NK-92 (cell line): ENCODE measurements around the gene AMPD3.

Source experiments
- DNase-seq: peaks from one replicate; lab custom pipeline; 2025; ENCODE audit not compliant: unreplicated experiment; lab: John Stamatoyannopoulos, UW

The AMPD3 gene

GRCh38 chr11:10486161-10486840 lies 31.2 kb downstream of the AMPD3 start:
- no peak for DNase-seq

GRCh38 chr11:10487002-10487647 lies 32.1 kb downstream of the AMPD3 start:
- DNase-seq, result no peak

- no peak for DNase-seq
Measured at GRCh38 chr11:10488121-10488933, 33.3 kb downstream of the AMPD3 start.

GRCh38 chr11:10488934-10489691 lies 34.0 kb downstream of the AMPD3 start:
- DNase-seq, result no peak

- DNase-seq, result no peak
Measured at GRCh38 chr11:10490032-10490397, 35.0 kb downstream of the AMPD3 start.

GRCh38 chr11:10490398-10491241 lies 35.6 kb downstream of the AMPD3 start:
- DNase-seq, result no peak

GRCh38 chr11:10492084-10492483 lies 37.0 kb downstream of the AMPD3 start:
- no peak for DNase-seq

- DNase-seq, result no peak
Measured at GRCh38 chr11:10493041-10493663, 38.1 kb downstream of the AMPD3 start.

- no peak for DNase-seq
Measured at GRCh38 chr11:10494636-10495463, 39.8 kb downstream of the AMPD3 start.

- DNase-seq, result no peak
Measured at GRCh38 chr11:10495464-10495786, 40.4 kb downstream of the AMPD3 start.

- DNase-seq, result no peak
Measured at GRCh38 chr11:10496296-10496936, 41.4 kb downstream of the AMPD3 start.

- DNase-seq, result no peak
Measured at GRCh38 chr11:10497371-10498021, 42.4 kb downstream of the AMPD3 start.

- DNase-seq, result no peak
Measured at GRCh38 chr11:10498022-10498400, 42.9 kb downstream of the AMPD3 start.

GRCh38 chr11:10498426-10499250 lies 43.6 kb downstream of the AMPD3 start:
- DNase-seq, result no peak

GRCh38 chr11:10499452-10499851 lies 44.4 kb downstream of the AMPD3 start:
- DNase-seq, result no peak

- no peak for DNase-seq
Measured at GRCh38 chr11:10499874-10500601, 45.0 kb downstream of the AMPD3 start.
